Fibroblast of lung (primary cell): Measurements from ENCODE around the gene NSG2. TPM values are rescaled to one million over a fixed set of nuclear protein-coding genes. Genes with fewer than 3 reads are reported as not detected.
A peak's percentile ranks its signal among the peaks of the same experiment; 100 is the strongest.
"Not testable (repeated sequence)": the region's sequence is repeated elsewhere in the genome, so short reads cannot be mapped to it uniquely, and the experiment has no call there.

ENCODE experiments used
- DNase-seq, 2 donors: peaks; one replicate each; pipeline versions ENCODE4 v3.0.0 to v3.0.0-alpha.2; 2010; ENCODE audit warnings: low read depth in 2 of 2
- H2AFZ ChIP-seq: 2 replicates; pipeline ENCODE4 v1.5.1; 2012; ENCODE audit warnings: low read length, control low read depth, inconsistent platforms
- H3K27ac ChIP-seq: 2 replicates; pipeline ENCODE4 v1.5.1; 2011; ENCODE audit warnings: low read length, control low read depth; ENCODE audit not compliant: insufficient read depth
- H3K27me3 ChIP-seq: 2 replicates; pipeline ENCODE4 v1.5.1; 2011; ENCODE audit warnings: mild to moderate bottlenecking, low read length; ENCODE audit not compliant: control insufficient read depth, insufficient read depth
- H3K36me3 ChIP-seq: 2 replicates; pipeline ENCODE4 v1.5.1; 2011; ENCODE audit warnings: low read length; ENCODE audit not compliant: control insufficient read depth, insufficient read depth
- H3K4me1 ChIP-seq: 2 replicates; pipeline ENCODE4 v1.5.1; 2011; ENCODE audit warnings: low read length; ENCODE audit not compliant: control insufficient read depth, insufficient read depth; ENCODE audit errors: extremely low read depth
- H3K4me2 ChIP-seq: 2 replicates; pipeline ENCODE4 v1.5.1; 2011; ENCODE audit warnings: low read length, control low read depth; ENCODE audit not compliant: insufficient read depth; ENCODE audit errors: extremely low read depth
- H3K4me3 ChIP-seq, 4 experiments: fragments of 200-600 bp in 1 of 4; sonication (generic) in 1 of 4; replicated peaks in 1 of 4; 2 replicates each; pipeline ENCODE4 v1.5.1; 2011 to 2016; ENCODE audit warnings: low read length in 4 of 4, low read depth in 3 of 4, mild to moderate bottlenecking in 3 of 4, control low read depth in 2 of 4, inconsistent platforms in 1 of 4, mixed read lengths in 1 of 4; ENCODE audit not compliant: insufficient read depth in 1 of 4; ENCODE audit errors: control extremely low read depth in 1 of 4
- H3K79me2 ChIP-seq: 2 replicates; pipeline ENCODE4 v1.5.1; 2012; ENCODE audit warnings: mild to moderate bottlenecking, low read length, inconsistent platforms; ENCODE audit not compliant: control insufficient read depth, insufficient read depth
- H3K9ac ChIP-seq: 2 replicates; pipeline ENCODE4 v1.5.1; 2011; ENCODE audit warnings: mild to moderate bottlenecking, low read length, control low read depth; ENCODE audit not compliant: insufficient read depth
- H3K9me3 ChIP-seq: 2 replicates; pipeline ENCODE4 v1.5.1; 2012; ENCODE audit warnings: low read depth, low read length; ENCODE audit not compliant: control insufficient read depth, insufficient read depth
- H4K20me1 ChIP-seq: 2 replicates; pipeline ENCODE4 v1.5.1; 2011; ENCODE audit warnings: low read length; ENCODE audit not compliant: control insufficient read depth, insufficient read depth; ENCODE audit errors: extremely low read depth
- CTCF ChIP-seq, 2 donors: IDR thresholded peaks in 1 of 2; conservative IDR thresholded peaks in 1 of 2; 1 replicate in 1 of 2; 2 replicates in 1 of 2; pipeline ENCODE4 v1.5.1; 2011 to 2012; ENCODE audit warnings: low read length in 2 of 2, control low read depth in 1 of 2, inconsistent platforms in 1 of 2, low read depth in 1 of 2, mild to moderate bottlenecking in 1 of 2
- EZH2 ChIP-seq: IDR thresholded peaks from 2 replicates; pipeline ENCODE4 v1.5.1; 2012; ENCODE audit warnings: low read length, control low read depth, mild to moderate bottlenecking; ENCODE audit errors: missing control alignments
- polyA plus RNA-seq, 2 donors: library from polyadenylated mRNA; depleted of rRNA in 1 of 2; stranded (reverse) in 1 of 2; unstranded in 1 of 2; fragments of >200 nt; gene quantifications; 2 replicates each; pipeline ENCODE4 v1.2.1, GENCODE V29; 2011 to 2012; ENCODE audit warnings: missing spikeins in 1 of 2
- total RNA-seq: library from RNA; depleted of rRNA; stranded (reverse); fragments of >200 nt; gene quantifications from 2 replicates; pipeline ENCODE4 v1.2.1, GENCODE V29; 2014

NSG2 gene
- total and polyA plus RNA-seq, 2 donors (not counting 1 experiment from before 2014, with no cell fraction given), result not detected

DNA sequence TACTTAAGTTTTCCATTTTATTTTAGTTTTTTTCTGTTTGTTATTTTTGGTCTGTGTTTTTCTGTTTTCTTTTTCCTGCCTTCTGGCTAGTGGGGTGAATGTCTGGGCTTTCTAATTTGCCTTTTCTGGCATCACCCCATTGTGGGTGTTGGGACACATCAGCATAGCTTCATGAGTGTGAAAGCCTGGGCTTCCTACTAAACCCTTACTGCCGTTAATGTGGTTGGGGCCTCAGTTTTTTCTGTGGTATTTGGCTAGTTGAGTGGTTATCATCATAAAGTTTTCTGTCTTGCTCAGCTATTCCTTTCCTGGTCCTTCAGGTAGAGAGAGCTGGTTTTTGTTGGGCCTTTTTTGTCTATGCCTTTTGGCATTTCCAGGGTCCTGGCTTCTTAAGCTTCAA is 35.1 kb upstream of the NSG2 start:
- no peak for DNase-seq
- H3K4me2 ChIP-seq, result no peak overlapping the region
- no peak overlapping the region for H2AFZ ChIP-seq
- no peak overlapping the region for H3K9ac ChIP-seq
- no peak for TF ChIP-seq CTCF (conservative IDR thresholded peaks at IDR 0.05 in 1 of 2, IDR thresholded peaks at IDR 0.05 in 1 of 2; ENCODE audit: low read depth in 1 of 2, low read length in 2 of 2)
- no peak for TF ChIP-seq EZH2
- no peaks in the 10 kb centered on the region for H3K4me1 ChIP-seq
- H3K9me3 ChIP-seq, result no peaks in the 10 kb centered on the region
- no peaks in the 10 kb centered on the region for H3K27me3 ChIP-seq
- H3K27ac ChIP-seq, result no peak overlapping the region
- H3K4me3 ChIP-seq, result no peak overlapping the region
- no peaks in the 10 kb centered on the region for H3K79me2 ChIP-seq
- no peaks in the 10 kb centered on the region for H4K20me1 ChIP-seq
- no peaks in the 10 kb centered on the region for H3K36me3 ChIP-seq

- H3K9me3 ChIP-seq, result no peaks in the 10 kb centered on the region
Observed at GRCh38 chr5:174011441-174011840, 34.1 kb upstream of the NSG2 start.

DNA sequence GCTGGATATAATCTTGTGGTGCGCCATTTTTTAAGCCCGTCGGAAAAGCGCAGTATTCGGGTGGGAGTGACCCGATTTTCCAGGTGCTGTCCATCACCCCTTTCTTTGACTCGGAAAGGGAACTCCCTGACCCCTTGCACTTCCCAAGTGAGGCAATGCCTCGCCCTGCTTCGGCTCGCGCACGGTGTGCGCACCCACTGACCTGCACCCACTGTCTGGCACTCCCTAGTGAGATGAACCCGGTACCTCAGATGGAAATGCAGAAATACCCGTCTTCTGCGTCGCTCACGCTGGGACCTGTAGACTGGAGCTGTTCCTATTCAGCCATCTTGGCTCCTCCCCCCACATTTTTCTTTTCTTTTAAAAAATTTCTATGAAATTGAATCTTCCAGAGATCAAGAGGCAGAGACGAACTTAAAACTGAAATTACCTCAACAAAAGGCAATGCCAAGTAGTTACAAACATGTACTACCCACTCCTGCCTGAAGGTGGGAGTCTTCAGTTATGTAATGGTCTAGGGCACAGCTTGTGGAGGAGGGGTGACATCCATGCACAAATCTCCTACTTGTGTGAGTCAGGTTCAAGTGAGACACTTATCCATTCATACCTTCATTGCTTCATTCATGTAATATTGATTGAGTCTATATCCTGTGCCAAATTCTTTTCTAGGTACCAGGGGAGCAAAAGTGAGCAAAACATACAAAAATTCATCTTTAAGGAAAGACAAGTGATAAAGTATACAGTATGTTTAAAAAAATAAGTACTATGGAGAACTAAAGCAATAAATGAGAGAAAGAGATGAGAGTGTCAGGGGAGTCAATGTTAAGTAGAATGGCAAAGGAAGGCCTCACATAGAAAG is 25.2 kb upstream of the NSG2 start:
- not testable (repeated sequence) for H3K27ac ChIP-seq, H2AFZ ChIP-seq, H3K9me3 ChIP-seq, H3K4me2 ChIP-seq, H3K79me2 ChIP-seq, H3K27me3 ChIP-seq, H3K36me3 ChIP-seq, H3K4me1 ChIP-seq, H4K20me1 ChIP-seq, H3K4me3 ChIP-seq, H3K9ac ChIP-seq
- peak; percentile 33 to 42 for DNase-seq
- TF ChIP-seq CTCF (conservative IDR thresholded peaks at IDR 0.05 in 1 of 2, IDR thresholded peaks at IDR 0.05 in 1 of 2; ENCODE audit: low read depth in 1 of 2, low read length in 2 of 2), result peak; percentile 36 to 46

More at GRCh38 chr5:174011441-174011840, 34.1 kb upstream of the NSG2 start:
- no peaks in the 10 kb centered on the region for H4K20me1 ChIP-seq
- TF ChIP-seq EZH2 (no peak), CTCF (conservative IDR thresholded peaks at IDR 0.05 in 1 of 2, IDR thresholded peaks at IDR 0.05 in 1 of 2; ENCODE audit: low read depth in 1 of 2, low read length in 2 of 2) (no peak)
- H3K9ac ChIP-seq, result no peak overlapping the region
- no peaks in the 10 kb centered on the region for H3K36me3 ChIP-seq
- H3K4me1 ChIP-seq, result no peaks in the 10 kb centered on the region
- peak in 1 of 2 donors; percentile 14 for DNase-seq
- H3K4me3 ChIP-seq, result no peak overlapping the region
- H3K27ac ChIP-seq, result no peak overlapping the region
- no peak overlapping the region for H3K4me2 ChIP-seq
- H3K79me2 ChIP-seq, result no peaks in the 10 kb centered on the region
- H3K27me3 ChIP-seq, result no peaks in the 10 kb centered on the region
- no peak overlapping the region for H2AFZ ChIP-seq
